Fibroblast of the aortic adventitia (primary cell): ENCODE results near the gene UBXN6. TPM values are rescaled to one million over a fixed set of nuclear protein-coding genes. Genes with fewer than 3 reads are reported as not detected.

Experiments used
- DNase-seq: peaks from one replicate; pipeline ENCODE4 v3.0.0-alpha.2; 2010; ENCODE audit warnings: low read depth
- H3K4me3 ChIP-seq: 2 replicates; pipeline ENCODE4 v1.5.1; 2011; ENCODE audit warnings: low read depth, mild to moderate bottlenecking, control low read depth, low read length, moderate library complexity
- CTCF ChIP-seq: IDR thresholded peaks from 2 replicates; pipeline ENCODE4 v1.5.1; 2011; ENCODE audit warnings: mild to moderate bottlenecking, low read length, control low read depth, inconsistent platforms; ENCODE audit not compliant: insufficient read depth
- total RNA-seq: library from RNA; depleted of rRNA; stranded (reverse); fragments of >200 nt; gene quantifications from 2 replicates; pipeline ENCODE4 v1.2.3, GENCODE V29; 2012; ENCODE audit warnings: low replicate concordance

The UBXN6 gene
- total RNA-seq, 1 donor = 87.9 TPM

- no peak for DNase-seq
- TF ChIP-seq CTCF = no peak
- no peak overlapping the region for H3K4me3 ChIP-seq
Observed at GRCh38 chr19:4482721-4483364, 25.2 kb upstream of the UBXN6 start.

- TF ChIP-seq CTCF = no peak
- H3K4me3 ChIP-seq = no peak overlapping the region
- DNase-seq = no peak
Observed at GRCh38 chr19:4477034-4477801, 19.6 kb upstream of the UBXN6 start.

GRCh38 chr19:4474514-4475022, 17.0 kb upstream of the UBXN6 start:
- peak; percentile 54 for DNase-seq
- H3K4me3 ChIP-seq = peak overlapping the region; percentile 77
- TF ChIP-seq CTCF = no peak

GRCh38 chr19:4473763-4474513, 16.3 kb upstream of the UBXN6 start:
- TF ChIP-seq CTCF = no peak
- peak overlapping the region; percentile 77 for H3K4me3 ChIP-seq
- DNase-seq = no peak

- TF ChIP-seq CTCF = no peak
- peak overlapping the region; percentile 77 for H3K4me3 ChIP-seq
- DNase-seq = no peak
Observed at GRCh38 chr19:4473011-4473762, 15.6 kb upstream of the UBXN6 start.
